H1 (cell line): ENCODE results near the gene NCF4. TPM values are rescaled to one million over a fixed set of nuclear protein-coding genes. Genes with fewer than 3 reads are reported as not detected.

Experiments
- CHD7 ChIP-seq: fragments of 300-600 bp; sonication (generic); IDR thresholded peaks from 2 replicates; pipeline ENCODE4 v1.7.1; 2012; ENCODE audit warnings: low read length, moderate library complexity, mild to moderate bottlenecking, inconsistent platforms; ENCODE audit not compliant: insufficient replicate concordance
- CREB1 ChIP-seq: IDR thresholded peaks from 2 replicates; pipeline ENCODE4 v1.6.1; 2012; ENCODE audit warnings: inconsistent platforms
- SIX5 ChIP-seq: IDR thresholded peaks from 2 replicates; pipeline ENCODE4 v1.6.1; 2011; ENCODE audit warnings: mild to moderate bottlenecking, low read depth, low read length
- TAF1 ChIP-seq: IDR thresholded peaks from 2 replicates; pipeline ENCODE4 v1.6.1; 2011; ENCODE audit warnings: mild to moderate bottlenecking, low read depth, low read length
- TCF12 ChIP-seq: IDR thresholded peaks from 2 replicates; pipeline ENCODE4 v1.6.1; 2011; ENCODE audit warnings: low read depth, mild to moderate bottlenecking, low read length
- polyA plus RNA-seq, 7 experiments: library from polyadenylated mRNA; depleted of rRNA in 3 of 7; stranded (reverse) in 5 of 7; unstranded in 2 of 7; fragments of >200 nt in 5 of 7; fragments of 200-250 nt in 2 of 7; gene quantifications; 1 replicate in 5 of 7; 2 replicates in 1 of 7; 4 replicates in 1 of 7; pipeline versions ENCODE4 v1.2.1 to v1.2.3, GENCODE V29; 2011 to 2013; ENCODE audit warnings: missing spikeins in 2 of 7, mixed read lengths in 2 of 7
- total RNA-seq: library from RNA; stranded (reverse); fragmentation: NEBNext Ultra II Directional; extraction: Animal tissue kit (Norgen Biotek cat#: 25700); gene quantifications from 2 replicates; pipeline ENCODE4 v1.2.1, GENCODE V29; 2021

NCF4 gene
- total and polyA plus RNA-seq, 2 of the 8 experiments (the other 6 are each of a cell fraction or from before 2014, with no cell fraction given), result 0.20 TPM; not detected in 1

- no peak for TF ChIP-seq CHD7
- TF ChIP-seq SIX5, result no peak
- TF ChIP-seq CREB1, result no peak
- no peak for TF ChIP-seq TAF1
- TF ChIP-seq TCF12, result peak; percentile 64; the same call in 1 of the 2 replicates
- TF ChIP-seq, all 59 proteins: peak for 6
Measured at GRCh38 chr22:36873614-36874308, 13.0 kb downstream of the NCF4 start (continued).
